ENCODE measurements around the gene LAMA2.

LAMA2 gene

DNA sequence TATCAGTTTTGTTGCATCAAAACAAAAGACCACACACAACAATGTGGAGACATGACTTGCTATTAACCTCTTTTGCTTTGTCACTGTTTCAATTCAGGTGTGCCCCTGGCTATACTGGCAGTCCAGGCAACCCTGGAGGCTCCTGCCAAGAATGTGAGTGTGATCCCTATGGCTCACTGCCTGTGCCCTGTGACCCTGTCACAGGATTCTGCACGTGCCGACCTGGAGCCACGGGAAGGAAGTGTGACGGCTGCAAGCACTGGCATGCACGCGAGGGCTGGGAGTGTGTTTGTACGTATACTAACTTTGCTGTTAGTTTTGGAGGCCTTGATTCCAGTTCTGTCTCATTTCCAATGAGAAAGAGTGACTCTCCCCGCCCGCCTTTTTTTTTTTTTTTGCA is 470.1 kb downstream of the LAMA2 start:
- DNase-seq, result no peak
- intact Hi-C loops (cut with DNase I), result no loop called here

GRCh38 chr6:129356129-129356528 is 473.2 kb downstream of the LAMA2 start:
- DNase-seq, result no peak
- intact Hi-C loops (cut with DNase I), result no loop called here

DNA sequence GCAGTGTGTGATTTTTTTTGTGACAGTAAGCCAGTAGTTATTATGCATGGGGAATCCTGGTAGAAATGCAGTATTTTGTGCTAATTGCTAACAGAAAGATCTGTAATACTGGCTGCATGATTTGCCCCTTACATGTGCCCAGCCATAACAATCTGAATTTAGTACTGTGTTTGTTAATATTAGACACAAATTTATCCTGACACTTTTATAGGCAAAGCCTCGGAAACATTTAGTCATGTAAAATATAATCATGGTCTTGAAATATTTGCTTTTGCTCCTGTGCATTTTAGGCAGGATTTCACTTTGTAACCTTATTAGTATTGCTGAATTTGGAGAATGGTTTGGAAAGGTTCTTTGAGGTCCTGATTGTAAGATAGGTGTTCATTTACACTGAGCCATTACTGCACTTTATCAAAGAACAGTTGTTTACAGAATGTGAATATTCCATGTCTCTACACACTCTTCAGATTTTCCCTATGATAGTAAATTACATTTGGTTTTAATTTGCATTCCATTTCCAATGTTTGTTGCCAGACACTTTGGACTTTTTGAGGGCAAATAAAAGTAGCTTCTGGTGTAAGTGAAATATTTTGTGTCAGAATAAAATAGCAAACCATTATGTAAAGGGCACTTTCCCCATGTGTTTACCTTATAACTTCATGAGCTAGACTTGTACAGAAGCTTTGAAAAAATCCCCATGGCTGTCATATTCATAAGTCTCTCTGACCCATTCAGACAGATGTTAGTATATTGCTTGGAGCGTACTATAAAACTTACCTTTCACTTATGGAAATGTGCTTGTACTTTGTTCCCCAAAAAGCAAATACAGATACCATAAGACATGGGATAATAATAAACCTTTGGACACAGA is 477.1 kb downstream of the LAMA2 start:
- intact Hi-C loops (cut with DNase I), result no loop called here
- no peak for DNase-seq

DNA sequence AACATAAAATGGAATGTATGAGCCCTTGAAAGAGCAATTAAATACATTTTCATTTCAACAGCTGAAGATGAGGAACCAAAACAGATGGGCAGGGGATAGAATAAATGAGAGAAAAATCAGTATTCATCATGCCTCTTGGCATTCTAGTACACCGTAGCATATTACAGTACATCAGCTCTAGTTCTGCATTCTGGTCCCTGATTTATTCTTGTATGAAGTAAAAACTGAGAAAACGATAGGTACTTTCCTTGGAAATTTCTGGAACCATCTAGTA is 477.7 kb downstream of the LAMA2 start:
- intact Hi-C loops (cut with DNase I), result no loop called here
- DNase-seq, result no peak

DNA sequence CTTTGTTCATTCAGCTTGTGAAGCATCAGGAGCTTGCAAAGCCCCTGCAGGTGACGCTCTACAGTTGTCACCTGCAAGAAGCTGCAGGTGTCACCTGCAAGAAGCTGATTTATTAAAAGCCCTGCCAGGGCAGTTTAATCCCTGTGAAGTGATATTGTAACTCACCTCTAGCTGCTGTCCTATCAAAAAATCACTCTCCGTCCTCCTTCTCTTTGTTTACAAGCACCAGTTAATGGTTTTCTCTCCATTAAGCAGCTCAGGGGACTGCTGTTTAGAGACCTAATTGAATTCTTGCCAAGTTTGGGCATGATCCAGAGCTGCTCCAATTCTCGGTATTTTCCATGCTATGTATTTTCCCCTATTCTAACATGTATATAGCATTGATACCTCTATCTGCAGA is 481.1 kb downstream of the LAMA2 start:
- no peak for DNase-seq
- intact Hi-C loops (cut with DNase I), result no loop called here

DNA sequence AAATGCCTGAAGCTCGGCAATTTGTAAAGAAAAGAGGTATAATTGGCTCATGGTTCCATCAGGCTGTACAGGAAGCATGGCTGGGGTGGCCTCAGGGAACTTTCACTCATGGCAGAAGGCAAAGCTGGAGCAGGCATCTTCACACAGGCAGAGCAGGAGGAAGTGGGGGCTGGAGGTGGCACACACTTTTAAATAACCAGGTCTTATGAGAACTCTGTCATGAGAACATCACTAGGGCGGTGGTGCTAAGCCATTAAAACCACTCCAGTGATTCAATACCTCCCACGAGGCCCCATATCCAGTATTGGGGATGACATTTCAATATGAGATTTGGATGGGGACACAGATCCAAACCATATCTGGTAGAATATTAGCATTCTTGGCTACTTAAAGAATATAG is 481.8 kb downstream of the LAMA2 start:
- DNase-seq, result no peak
- intact Hi-C loops (cut with DNase I), result no loop called here

DNA sequence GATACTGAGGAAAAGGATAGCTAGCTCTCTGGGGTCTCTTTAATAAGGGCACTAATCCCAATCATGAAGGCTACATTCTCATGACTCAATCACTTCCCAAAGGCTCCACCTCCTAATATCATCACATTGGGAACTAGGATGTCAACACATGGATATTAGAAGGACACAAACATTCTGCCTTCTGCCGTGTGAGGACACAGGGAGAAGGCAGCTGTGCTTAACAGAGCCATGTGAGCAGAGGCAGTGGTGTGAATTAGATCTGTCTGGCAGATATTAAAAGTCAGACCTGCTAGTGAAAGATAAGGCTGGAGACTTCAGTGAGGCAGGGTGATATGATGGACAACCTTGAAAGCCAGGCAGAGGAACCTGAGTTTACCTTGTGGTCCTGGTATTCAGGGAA is 485.1 kb downstream of the LAMA2 start:
- no peak for DNase-seq
- intact Hi-C loops (cut with DNase I), result no loop called here

- DNase-seq, result no peak
- intact Hi-C loops (cut with DNase I), result no loop called here
Observed at GRCh38 chr6:129368970-129369369, 486.0 kb downstream of the LAMA2 start.

DNA sequence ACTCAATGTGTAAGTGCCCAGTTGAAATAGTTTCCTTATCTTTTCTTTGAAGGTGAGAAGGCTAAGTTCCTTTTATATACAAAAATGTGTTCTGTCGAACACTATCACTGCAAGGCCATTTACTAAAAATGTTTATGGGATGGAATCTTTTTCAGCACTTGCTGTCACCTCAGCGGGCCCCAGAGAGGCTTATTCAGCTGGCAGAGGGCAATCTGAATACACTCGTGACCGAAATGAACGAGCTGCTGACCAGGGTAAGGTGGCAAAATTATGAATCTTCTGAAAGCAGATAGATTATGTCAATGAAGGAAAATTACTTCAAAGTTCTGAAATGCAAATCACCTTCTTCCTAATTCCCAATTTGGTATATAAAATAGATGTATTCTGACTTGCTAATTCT is 486.8 kb downstream of the LAMA2 start:
- intact Hi-C loops (cut with DNase I), result loop anchor here (10.0 kb wide), 1 partner anchor 645 kb away; no protein-coding TSS in a partner anchor
- no peak for DNase-seq

GRCh38 chr6:129370268-129370916 is 487.5 kb downstream of the LAMA2 start:
- intact Hi-C loops (cut with DNase I), result loop anchor here (10.0 kb wide), 1 partner anchor 646 kb away; no protein-coding TSS in a partner anchor

DNA sequence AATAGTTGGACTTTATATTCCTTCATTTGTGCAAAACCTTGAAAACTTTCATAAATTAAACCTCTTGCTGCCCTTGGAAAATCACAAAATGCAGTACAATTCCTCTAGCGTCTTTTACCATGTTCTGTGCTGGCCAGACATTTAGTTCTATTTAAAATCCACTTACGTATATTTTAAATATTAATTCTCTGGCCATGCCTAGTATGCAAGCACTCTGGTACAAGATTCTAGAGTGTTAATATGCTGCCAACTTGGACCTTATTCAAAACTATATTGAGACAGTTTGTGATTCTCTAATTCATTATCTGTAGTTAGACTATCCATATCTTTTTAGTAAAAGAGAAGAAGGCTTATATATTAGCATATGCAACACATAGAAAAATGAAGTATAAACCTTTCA is 498.9 kb downstream of the LAMA2 start:
- intact Hi-C loops (cut with DNase I), result no loop called here
- DNase-seq, result no peak

More at GRCh38 chr6:129370268-129370916, 487.5 kb downstream of the LAMA2 start:
- peak in 40 of 42 donors; percentile 13 to 91 (median 70) for DNase-seq

GRCh38 chr6:129382916-129383315 is 500.0 kb downstream of the LAMA2 start:
- intact Hi-C loops (cut with DNase I), result no loop called here

GRCh38 chr6:129385117-129385516 is 502.2 kb downstream of the LAMA2 start:
- DNase-seq, result no peak
- intact Hi-C loops (cut with DNase I), result no loop called here

More at GRCh38 chr6:129382916-129383315, 500.0 kb downstream of the LAMA2 start:
- no peak for DNase-seq

DNA sequence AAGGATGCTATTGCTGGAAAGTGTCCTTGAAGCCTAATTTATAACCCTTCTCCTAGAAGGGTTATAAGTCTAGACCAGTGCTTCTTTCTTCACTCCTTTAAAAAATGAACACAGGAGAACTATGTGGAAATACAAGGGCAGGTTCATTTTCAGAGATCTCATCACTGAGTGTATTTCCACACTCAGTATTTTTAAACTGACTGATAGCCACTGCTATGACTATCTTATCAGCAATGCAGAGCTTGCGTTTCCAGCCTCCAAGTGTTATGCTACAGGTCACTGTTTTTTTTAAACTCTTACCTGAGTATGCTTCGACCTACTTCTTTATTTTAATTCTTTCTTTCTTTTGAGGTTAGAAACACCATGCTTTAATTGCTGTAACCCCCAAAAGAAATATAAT is 508.0 kb downstream of the LAMA2 start:
- no peak for DNase-seq
- intact Hi-C loops (cut with DNase I), result no loop called here

- intact Hi-C loops (cut with DNase I), result no loop called here
- no peak for DNase-seq
Observed at GRCh38 chr6:129393654-129394053, 510.7 kb downstream of the LAMA2 start.

DNA sequence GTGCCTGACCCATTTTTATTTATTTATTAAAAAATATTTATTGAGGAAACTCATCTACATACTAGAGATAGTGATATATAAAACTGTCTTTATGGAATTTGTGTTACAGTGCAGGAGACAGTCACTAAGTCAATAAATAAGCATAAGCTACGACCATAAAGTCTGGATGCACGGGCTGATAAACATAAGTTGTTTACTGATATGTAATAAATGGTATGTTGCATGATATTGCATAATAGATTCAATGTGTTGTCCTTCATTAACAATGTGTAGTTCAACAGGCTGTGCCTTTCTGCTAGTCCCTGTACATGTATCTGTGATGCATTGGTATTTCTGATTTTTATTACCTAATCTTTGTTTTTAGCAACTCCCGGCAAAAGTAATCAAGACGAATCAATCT is 515.8 kb downstream of the LAMA2 start:
- no peak for DNase-seq
- intact Hi-C loops (cut with DNase I), result no loop called here

- intact Hi-C loops (cut with DNase I), result no loop called here
- no peak for DNase-seq
Observed at GRCh38 chr6:129402244-129402643, 519.3 kb downstream of the LAMA2 start.

DNA sequence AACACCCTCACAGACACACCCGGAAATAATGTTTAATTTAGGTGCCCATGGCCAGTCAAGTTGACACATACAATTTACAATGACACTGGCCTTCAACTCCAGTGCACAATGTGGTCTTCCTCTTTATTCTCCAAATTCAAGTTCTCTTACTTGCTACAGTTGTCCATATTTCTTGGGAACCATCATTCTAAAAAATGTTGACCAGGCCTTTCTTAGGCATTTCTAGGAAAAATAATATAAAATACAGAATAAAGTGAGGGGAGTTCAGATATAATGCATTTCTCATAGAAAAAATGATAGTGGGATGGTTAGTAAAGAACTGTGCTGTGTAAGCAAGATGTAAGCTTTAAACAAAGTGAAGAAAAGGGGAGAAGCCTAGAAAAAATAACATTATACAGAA is 528.2 kb downstream of the LAMA2 start:
- intact Hi-C loops (cut with DNase I), result no loop called here

GRCh38 chr6:129416337-129416990 is 533.5 kb downstream of the LAMA2 start:
- DNase-seq, result no peak
- intact Hi-C loops (cut with DNase I), result no loop called here

More for the DNA sequence above, 528.2 kb downstream of the LAMA2 start:
- DNase-seq, result no peak

DNA sequence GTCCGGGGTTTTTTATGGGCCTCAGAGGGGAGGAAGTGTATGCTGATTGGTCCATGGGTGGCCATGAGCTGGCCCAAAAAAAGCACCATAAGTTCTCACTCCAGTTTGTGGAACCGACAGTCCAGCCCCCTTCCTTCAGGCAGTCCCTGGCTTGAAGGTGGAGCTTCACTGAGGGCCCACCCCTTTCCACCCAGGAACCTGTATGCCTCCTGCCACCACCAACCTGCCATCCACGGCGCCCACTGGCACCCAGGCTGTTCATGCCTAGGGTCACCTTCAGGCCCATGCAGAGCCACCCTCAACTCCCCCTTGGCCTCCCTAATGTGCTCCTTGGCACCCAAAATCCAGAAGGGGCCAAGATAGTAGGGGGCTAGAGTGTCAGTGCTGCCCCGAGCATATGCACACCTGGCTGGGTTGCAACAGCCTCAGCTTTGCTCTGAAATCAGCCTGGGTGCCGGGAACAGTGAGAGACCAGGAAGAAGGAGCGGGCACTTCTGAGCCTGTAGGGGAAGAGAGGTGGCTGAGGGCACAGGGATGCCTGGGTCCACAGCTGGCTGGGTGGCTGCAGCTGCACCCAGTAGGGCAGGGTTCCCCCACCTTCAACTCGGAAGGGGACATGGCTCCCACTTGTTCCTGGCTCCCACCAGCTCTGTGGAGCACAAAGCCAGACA is 534.6 kb downstream of the LAMA2 start:
- no peak for DNase-seq
- intact Hi-C loops (cut with DNase I), result no loop called here
